ENCODE measurements around the gene CDK11B.
"Not testable (repeated sequence)": the region's sequence is repeated elsewhere in the genome, so short reads cannot be mapped to it uniquely, and the experiment has no call there.

The CDK11B gene

DNA sequence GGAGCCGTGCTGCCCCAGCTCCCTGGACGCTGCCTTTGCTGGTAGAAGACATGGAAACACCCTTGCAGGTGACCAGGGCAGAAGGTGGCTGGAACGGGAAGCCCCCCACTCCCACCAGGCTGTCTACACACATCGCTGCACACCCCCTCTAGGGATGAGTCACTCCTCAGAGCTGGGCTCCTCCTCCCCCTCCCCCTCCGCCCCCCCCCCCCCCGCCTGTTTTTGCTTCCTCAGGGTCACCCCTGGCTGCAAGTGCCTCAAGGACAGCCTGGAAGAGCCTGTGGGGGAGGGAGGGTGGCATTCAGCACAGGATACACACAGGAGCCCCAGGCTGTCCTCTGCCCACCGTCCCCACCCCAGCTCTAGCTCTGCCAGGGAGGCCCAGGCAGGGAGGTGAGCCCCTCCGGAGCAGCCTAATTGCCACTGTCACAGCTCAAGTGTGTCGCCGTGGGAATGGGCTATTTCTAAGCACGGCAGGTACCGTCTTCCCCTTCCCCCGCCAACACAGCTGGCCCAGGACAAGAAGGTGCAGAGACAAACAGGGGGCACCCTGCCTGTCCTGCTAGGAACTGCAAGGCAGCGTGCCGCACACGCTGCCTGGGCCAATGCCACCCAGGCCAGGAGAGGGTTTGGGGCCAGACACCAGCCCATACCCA, 61.4 kb downstream of the CDK11B start:
- no peak for DNase-seq

DNA sequence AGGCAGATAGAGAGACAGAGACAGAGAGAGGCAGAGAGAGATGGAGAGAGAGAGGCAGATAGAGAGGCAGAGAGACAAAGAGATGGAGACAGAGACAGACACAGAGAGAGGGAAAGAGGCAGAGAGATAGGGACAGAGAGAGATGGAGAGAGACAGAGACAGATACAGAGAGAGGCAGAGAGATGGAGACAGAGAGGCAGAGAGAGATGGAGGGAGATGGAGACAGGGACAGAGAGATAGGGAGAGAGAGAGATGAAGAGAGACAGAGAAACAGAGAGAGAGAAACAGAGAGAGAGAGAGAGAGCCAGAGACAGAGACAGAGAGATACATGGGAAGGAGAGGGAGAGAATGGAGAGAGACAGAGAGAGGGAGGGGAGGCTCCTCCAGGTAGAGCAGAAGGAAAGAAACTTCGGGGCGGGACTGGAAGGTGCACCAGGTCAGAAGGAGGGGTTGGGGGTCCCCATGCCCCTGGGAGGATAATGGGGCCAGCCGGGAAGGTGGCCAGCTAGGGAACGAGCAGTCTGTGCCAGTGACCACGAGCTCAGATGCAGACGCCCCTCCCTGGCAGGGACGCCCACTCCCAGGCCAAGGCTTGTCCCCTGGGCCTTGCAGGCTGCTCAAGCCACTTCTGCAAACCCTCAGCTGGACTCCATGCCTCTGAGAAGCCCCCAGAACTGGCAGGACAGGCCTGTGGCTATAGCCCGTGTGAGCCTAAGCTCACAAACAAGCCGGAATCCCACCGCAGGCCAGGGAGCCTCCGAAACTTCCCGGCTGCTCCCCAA, 62.1 kb downstream of the CDK11B start:
- no peak for DNase-seq

DNA sequence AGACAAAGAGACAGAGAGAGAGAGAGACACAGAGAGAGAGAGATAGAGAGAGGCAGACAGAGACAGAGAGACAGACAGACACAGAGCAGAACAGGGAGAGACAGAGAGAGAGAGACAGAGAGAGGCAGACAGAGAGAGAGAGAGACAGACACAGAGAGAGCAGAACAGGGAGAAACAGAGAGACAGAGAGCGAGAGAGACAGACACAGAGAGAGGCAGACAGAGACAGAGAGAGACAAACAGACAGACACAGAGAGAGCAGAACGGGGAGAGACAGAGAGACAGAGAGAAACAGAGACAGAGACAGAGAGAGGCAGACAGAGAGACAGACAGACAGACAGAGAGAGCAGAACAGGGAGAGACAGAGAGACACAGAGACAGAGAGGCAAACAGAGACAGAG, 63.5 kb downstream of the CDK11B start:
- not testable (repeated sequence) for DNase-seq

DNA sequence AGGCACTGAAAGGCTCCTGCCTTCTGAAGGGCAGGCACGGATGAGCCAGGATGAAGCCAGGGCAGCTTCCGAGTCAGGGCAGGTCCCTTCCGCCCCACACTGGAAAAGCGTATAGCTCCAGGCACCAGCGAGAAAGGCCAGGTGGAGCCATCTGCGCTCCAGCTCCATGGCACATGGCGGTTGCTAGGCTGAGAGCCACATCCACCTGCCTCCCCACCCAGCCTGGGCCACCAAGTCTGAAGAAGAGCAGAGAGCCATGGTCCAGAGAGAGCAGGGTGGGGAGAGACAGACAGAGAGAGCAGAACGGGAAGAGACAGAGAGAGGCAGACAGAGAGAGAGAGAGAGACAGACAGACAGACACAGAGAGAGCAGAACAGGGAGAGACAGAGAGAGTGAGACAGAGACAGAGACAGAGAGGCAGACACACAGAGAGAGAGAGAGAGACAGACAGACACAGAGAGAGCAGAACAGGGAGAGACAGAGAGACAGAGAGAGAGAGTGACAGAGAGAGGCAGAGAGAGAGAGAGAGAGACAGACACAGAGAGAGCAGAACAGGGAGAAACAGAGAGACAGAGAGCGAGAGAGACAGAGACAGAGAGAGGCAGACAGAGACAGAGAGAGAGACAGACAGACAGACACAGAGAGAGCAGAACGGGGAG, 64.1 kb downstream of the CDK11B start:
- no peak for DNase-seq

GRCh38 chr1:1593834-1594601, 64.8 kb downstream of the CDK11B start:
- no peak for DNase-seq

- no peak for DNase-seq
Observed at GRCh38 chr1:1591452-1591851, 67.4 kb downstream of the CDK11B start.

Measured in left hindlimb (tissue), 1 donor.